ENCODE data around the gene MAST4.

GRCh38 chr5:66882606-66883227 lies 286.5 kb downstream of the MAST4 start:
- TF ChIP-seq CTCF (IDR thresholded peaks at IDR 0.05; ENCODE audit: low read depth, low read length, poor library complexity, severe bottlenecking) (no peak), EZH2phosphoT487 (IDR thresholded peaks at IDR 0.05; ENCODE audit: borderline replicate concordance, low read length) (no peak)

Measured in DOHH2 (cell line).